HG03378 (cell line): ENCODE data around the gene LNP1.
"Not testable (repeated sequence)": the region's sequence is repeated elsewhere in the genome, so short reads cannot be mapped to it uniquely, and the experiment has no call there.

Experiments
- ATAC-seq: cut with Tn5 transposase; IDR thresholded peaks from one replicate; pipeline ENCODE4 v1.9.1; 2021; ENCODE audit warnings: mild to moderate bottlenecking, moderate library complexity; ENCODE audit not compliant: unreplicated experiment

Gene LNP1

DNA sequence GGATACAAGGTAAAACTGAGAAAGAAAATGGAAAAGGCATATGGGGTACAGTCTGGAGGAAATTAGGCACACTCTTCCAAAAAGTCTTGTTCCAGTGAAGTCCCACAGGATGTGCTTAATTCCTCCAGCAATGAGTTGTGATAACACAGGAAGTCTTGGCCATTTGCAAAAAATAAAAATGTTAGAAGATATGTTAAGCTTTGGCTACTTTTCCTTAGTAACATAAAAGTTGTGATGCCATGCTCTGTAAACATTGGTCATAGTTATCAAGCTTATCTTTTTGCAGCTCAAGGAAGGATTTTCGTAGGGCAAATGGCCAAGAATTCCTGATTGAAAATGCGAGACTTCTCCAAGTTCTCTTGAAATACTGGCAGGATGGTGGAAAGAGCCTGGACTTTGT lies 26.4 kb downstream of the LNP1 start:
- no peak for ATAC-seq

DNA sequence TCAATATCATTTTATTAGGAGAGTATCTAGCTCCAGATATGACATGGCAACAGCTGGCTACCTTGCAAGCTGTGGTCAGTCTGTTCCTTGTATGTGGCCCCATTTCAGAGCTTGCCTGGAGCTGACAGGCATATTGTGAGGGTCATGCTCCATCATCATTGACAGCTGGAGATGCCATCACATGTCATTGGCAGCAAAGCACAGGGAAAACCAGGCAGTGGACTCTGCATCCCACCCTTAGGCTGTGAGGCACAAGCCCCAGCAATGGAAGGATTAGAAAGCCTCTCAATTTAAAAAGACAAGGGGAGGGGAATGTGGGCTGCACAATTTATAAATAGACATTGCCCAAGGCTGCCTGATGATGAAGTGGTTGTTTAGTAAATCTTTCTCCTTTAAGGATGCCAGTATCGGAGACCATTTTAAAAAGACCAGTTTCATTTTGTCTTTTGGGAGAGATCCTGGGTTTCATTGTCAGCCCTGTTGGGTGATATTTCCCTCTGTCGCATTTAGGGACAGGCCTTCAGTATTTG lies 27.9 kb downstream of the LNP1 start:
- ATAC-seq, result no peak

DNA sequence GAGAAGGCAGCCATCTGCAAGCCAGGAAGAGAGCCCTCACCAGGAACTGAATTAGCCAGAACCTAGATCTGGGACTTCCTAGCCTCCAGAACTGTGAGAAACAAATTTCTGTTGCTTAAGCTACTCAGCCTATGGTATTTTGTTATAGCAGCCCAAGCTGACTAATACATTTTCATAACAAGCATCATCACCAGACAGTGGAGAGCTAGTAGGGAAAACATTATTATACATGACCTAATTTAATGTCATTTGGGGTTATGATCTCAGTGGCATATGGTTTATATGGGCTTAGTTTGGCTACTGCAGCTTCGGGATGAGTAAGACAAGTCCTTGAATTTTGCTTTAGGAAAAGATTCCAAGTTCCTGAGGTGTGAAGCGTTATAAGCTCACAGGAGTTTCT lies 35.6 kb downstream of the LNP1 start:
- no peak for ATAC-seq

DNA sequence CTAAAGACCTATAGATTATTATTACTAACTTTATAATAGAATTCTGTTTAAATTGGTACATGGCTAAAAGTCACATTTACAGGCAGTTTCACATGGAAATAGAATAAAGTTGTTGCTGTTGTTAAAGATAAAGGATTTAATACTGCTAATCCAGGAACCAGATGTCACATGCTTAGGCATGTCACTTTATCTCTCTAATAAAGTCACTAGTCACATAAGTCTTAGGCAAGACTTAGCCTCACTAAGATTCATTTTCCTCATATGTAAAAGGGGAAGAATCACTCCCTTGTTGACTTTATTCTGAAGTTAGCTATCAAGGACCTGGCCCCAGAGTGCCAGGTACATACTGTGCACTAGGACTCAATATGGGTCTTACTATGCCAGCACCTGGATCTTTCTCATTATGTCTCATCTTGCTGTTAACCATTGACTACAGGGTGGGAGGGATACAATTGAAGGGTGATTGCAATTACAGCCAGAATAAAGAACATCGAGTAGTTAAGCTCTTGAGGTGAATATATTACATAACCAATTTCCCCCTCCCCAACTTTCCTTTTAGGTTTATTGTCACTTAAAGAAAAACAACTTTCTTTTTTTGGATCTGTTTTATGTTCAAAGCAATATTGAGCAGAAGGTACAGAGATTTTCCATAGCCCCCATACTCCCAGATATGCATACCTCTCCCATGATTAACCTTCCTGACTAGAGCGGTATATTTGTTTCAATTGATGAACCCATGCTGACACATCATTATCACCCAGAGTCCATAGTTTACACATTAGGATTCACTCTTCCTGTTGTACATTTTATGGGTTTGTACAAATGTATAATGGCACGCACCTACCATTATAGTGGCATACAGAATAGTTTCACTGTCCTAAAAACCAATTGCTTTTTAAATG lies 36.6 kb downstream of the LNP1 start:
- ATAC-seq, result no peak

DNA sequence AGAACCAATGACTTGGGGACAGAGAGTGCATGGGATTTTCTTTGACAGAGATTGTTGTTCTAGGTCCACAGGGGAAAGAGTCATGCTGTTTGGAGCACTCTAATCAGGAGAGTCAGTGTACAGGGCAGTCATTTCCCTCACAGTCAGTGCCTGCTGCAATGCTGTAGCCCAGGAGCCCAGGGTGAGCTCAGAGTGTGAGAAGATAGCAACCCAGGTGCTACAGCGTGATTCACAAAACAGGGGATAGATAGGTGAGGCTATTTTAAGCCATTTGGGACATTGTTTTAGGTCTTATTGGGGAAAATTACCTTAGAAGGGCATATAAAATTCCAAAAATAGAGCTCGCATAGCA lies 37.3 kb downstream of the LNP1 start:
- no peak for ATAC-seq

DNA sequence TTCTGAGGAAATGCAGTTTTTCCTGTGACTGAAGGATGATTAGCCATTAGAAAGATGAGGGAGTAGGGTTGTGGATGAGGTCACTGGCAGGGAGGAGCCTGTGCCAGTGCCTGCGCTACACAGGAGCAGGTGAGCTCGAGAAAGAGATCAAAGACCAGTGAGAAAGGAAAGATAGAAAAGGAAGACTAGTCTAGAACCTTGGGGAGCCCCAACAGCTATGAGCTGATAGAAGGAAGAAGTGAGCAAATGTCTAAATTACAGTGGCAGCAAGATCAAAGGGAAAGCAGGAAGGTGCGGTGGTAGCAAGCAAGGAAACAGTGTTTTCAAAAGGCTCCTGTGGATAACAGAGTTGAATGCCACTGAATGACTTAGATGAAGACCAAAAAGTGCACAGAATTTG lies 39.6 kb downstream of the LNP1 start:
- no peak for ATAC-seq

DNA sequence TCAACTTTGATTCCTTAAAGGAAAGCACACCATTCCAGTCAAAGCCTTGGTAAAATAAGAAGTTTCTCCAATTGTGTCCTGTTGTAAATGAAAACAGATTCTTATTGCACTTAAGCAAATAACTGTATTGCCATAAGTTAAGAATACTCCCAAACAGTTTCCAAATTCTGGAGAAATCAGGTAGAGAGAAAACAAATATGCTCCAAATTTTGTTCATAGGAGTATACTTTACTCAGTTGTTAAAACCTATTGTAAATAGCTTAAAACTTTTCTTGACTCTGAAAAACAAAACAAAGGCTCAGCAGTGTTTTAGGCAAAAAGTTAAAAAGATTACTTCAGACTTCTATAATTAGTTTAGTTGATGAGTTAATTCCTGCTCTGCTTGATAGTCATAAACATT lies 42.4 kb downstream of the LNP1 start:
- no peak for ATAC-seq

DNA sequence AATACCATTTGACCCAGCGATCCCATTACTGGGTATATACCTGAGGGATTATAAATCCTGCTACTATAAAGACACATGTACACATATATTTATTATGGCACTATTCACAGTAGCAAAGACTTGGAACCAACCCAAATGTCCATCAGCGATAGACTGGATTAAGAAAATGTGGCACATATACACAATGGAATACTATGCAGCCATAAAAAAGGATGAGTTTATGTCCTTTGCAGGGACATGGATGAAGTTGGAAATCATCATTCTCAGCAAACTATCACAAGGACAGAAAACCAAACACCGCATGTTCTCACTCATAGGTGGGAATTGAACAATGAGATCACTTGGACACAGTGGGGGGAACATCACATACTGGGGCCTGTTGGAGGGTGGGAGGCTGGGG lies 45.7 kb downstream of the LNP1 start:
- not testable (repeated sequence) for ATAC-seq

DNA sequence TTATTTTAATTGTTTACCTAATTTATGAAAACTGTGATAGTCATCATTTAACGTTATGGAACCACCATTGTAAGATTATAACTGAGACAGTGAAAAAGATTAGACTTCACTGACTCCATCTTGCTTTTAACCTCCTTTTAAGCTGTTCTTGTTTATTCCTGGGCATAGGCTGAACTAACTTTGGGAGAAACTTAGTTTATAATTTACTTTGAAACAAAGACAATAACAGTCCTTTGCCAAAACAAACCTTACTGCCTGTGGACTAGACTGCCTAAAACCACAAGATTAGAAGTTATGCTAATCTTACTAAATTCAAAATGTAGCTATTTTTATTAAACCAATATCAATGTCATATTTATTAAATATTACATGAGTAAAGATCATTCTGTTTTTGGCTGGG lies 46.7 kb downstream of the LNP1 start:
- no peak for ATAC-seq

DNA sequence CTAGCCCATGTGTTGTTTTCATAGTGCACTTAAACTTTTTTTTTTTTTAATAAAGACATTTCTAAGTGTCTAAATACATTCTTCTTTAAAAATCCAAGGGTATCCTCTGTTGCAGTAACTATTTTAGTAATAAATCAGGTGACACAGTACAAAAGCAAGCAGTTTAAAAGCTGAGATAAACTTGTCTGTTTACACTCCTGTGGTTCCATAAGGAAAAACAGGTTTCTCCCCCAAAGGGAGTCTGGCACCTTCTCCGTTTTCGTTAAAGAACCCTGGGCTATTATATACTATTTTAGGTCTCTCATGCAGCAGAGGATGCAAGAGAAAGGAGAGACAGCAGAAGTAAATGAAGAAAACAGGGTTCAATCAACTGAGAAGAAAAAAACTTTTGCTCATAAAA lies 47.9 kb downstream of the LNP1 start:
- no peak for ATAC-seq

DNA sequence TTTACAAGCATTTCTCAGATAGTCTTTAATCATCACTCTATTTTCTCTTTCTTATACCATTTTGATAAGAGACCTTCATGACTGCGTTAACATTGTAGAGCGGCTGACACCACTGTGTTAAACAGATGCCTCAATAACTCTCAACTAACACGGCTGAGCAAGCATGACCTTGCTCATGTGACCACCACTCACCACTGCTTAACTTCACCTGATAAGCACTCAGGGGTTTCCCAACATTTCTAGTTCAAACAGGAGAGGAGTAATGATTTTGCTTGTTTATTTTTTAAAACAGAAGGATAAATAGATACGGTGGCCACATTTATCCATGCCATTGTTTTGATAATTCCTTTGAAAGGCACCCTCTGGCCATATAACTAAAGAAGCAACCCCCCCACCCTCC lies 53.3 kb downstream of the LNP1 start:
- no peak for ATAC-seq

DNA sequence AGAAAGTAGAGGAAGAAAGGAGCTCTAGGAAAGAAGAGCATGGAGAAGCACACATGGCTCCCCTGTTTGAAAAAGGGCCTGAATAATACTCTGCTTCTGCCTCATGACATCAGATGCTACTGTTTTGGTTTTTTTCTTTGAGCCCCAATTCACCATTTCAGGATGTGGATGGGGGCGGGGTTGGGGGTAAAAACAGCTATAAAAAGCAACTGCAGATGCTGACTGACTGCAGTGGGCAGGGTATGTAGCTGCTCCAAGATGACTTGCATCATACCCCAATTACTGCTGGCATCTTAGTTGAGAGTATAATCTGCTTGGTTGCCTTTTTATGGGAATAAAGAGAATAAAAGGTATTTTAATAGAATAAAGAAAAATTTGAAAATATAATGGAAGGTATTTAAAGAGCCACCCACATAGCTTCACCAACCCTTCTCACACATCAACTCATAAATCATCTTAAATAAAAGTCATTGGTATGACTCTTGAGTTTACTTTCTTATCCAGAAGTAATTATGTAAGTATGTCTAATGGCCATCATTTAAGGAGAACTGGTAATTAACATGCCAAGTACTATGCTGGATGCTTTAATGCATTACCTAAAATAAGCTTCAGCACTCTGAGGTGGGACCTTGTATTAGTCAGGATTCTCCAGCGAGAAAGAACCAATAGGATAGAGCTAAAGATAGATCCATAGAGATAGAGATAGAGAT lies 54.7 kb downstream of the LNP1 start:
- ATAC-seq, result no peak

DNA sequence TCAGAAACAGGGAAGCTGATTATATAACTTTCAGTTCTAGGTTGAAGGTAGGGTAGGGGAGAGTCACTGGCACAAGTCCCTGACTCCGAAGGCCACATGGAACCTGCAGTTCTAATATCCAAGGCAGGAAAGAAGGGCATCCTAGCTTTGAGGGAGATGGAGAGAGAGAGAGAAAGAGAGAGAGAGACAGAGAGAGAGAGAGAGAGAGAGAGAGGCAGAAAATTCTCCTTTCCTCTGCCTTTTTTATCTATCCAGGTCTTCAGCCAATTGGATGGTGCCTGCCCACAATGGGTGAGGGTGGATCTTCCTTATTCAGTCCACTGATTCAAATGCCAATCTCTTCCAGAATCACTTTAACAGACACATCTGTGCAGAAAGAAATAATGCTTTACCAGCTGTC lies 55.4 kb downstream of the LNP1 start:
- no peak for ATAC-seq

DNA sequence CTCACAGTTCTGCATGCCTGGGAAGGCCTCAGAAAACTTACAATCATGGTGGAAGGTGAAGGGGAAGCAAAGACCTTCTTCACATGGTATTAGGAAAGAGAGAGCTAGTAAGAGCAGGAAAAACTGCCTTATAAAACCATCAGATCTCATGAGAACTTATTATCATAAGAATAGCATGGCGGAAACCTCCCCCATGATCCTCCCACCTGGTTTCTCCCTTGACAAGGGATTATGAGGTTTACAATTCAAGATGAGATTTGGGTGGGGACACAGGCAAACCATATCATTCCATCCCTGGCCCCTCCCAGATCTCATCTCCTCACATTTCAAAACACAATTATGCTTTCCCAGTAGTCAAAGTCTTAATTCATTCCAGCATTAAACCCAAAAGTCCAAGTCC lies 56.5 kb downstream of the LNP1 start:
- ATAC-seq, result no peak

DNA sequence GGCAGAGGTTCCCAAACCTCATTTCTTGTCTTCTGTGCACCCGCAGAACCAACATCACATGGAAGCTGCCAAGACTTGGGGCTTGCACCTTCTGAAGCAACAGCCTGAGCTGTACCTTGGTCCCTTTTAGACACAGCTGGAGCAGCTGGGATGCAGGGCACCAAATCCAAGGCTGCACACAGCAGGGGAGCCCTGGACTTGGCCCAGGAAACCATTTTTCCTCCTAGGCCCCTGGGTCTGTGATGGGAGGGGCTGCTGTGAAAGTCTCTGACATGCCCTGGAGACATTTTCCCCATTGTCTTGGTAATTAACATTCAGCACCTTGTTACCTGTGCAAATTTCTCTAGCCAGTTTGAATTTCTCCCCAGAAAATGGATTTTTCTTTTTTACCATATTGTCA lies 57.5 kb downstream of the LNP1 start:
- ATAC-seq, result no peak

DNA sequence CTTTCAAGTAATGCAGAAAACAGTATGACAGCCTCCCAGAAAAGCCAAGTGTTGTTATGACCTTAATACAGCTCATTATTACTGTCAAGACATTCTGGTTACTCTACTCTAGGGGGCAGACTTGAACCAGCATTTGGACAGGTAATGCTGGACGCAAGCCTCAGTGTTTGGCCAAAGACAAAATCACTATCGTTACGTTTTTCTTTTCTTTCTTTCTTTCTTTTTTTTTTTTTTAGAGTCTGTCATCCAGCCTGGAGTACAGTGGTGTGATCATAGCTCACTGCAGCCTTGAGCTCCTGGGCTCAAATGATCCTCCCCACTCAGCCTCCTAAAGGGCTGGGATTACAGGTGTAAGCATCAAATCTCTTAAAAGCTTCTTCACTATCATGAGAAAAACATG lies 61.7 kb downstream of the LNP1 start:
- peak; percentile 88 for ATAC-seq

DNA sequence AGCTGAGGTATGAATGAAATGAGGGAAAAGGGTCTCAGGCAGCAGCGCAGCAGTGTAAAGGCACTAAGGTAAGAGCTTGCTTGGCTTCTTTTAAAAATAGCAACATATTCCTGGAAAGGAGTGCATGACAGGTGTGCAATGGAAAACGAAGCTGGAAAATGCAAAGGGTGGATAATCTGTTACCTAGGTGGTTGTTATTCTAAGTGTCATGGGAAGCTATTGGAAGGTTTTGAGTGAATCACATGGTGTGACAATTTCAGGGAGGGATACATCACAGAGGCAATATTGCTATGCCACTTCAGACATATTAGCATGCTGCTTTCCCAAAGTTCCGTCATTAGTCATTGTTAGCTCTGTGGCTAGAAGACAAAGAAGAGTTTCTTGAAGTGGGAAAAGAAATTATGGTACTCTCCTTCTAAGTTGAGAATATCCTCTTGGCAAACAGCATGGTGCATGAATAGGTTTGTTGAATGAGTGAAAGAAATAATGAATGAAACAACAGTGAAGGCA lies 62.4 kb downstream of the LNP1 start:
- ATAC-seq, result no peak

DNA sequence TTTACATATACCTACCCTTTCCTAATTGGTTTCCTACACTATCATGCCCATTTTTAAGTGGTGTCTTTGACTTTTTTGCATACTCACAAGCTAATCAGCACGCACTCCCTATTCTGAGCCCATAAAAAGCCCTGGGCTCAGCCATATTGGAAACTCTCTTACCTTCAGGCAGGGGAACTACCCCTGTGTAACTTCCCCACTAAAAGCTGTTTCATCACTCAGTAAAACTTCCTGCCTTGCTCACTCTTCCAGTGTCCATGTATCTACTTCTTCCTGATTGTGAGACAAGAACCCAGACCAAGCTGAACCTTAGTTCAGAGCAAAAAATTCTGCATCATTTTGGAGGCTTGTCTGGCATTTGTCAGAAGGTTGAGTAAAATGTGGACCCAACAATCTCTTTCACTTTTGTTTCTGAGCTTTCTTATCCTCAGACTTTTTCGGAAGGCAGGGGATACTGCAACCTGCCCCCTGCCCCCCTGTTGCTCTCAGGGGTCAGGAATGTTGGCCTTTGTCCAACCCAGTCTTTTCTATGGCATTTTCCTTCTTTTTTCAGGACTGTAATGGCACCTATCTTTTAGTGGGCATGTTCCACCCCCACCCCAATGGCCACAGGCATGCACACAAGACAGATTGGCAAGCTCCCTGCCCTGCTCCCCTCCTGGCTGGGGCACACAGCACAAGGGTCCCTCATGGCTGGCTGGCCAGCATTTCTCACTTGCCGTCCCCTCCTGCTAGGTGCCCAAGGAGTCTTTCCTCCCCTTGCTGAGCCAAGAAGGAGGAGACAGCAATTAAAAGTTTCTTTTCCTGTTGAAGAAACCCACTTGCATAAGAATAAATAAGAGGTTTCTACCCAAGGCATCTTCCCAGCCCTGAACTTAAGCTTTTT lies 64.8 kb downstream of the LNP1 start:
- peak; percentile 55 for ATAC-seq

DNA sequence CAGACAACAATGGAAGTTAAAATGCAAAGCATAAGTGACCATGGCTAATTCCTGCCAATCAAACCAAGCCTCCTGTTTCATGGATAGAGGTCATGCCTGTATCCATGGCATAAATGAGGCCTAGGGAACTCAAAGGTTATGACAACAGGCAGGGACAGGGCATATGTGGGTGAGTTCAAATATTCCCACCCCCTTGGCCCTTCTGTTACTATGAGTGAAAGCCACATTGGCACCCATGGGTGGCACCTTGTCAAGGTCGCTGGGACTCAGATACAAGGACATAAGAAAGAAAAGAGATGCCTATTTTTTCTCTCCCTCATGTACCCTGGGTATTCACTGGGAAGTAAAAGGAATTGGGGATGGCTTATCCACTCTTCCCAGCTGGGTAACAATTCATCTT lies 65.8 kb downstream of the LNP1 start:
- no peak for ATAC-seq

DNA sequence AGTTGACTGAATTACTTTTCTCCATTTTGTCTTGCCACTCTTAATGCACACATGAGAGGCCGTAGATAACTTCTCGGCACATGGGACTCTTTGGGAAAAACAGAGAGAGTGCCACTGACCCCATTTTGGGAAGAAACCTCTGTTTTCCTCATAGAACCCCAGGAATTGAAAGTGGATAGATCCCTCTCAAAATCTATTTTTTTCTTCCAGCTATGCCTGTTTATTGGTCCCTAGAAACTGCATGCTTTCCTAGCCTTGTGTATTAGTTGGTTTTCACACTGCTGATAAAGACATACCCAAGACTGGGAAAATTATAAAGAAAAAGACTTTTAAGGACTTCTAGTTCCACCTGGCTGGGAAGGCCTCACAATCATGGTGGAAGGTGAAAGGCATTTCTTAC lies 67.3 kb downstream of the LNP1 start:
- no peak for ATAC-seq

DNA sequence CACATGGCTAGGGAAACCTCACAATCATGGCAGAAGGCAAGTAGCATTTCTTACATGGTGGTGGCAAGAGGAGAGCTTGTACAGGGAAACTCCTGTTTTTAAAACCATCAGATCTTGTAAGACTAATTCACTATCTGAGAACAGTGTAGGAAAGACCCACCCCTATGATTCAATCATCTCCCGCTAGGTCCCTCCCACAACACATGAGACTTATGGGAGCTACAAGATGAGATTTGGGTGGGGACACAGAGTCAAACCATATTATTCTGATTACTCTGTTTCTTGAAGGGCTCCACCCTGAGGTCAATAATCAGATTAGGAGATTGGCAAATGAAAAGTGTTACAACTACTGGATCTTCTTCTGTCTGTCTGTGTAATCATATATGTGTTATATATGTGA lies 69.6 kb downstream of the LNP1 start:
- no peak for ATAC-seq
